ENCODE data around the gene VRK2.
"Not testable (repeated sequence)": the region's sequence is repeated elsewhere in the genome, so short reads cannot be mapped to it uniquely, and the experiment has no call there.

VRK2 gene

GRCh38 chr2:58067001-58067400 lies 20.4 kb downstream of the VRK2 start:
- H3K4me3 ChIP-seq (ENCODE audit: low read length), result no peak overlapping the region
- TF ChIP-seq ZNF274 (IDR thresholded peaks at IDR 0.05; ENCODE audit: low read depth, low read length), result no peak

- TF ChIP-seq ZNF274 (IDR thresholded peaks at IDR 0.05; ENCODE audit: low read depth, low read length), result no peak
- no peak overlapping the region for H3K4me3 ChIP-seq (ENCODE audit: low read length)
These were observed 24.2 kb downstream of the VRK2 start for GRCh38 chr2:58070765-58071164.

- H3K4me3 ChIP-seq (ENCODE audit: low read length), result no peak overlapping the region
- no peak for TF ChIP-seq ZNF274 (IDR thresholded peaks at IDR 0.05; ENCODE audit: low read depth, low read length)
These were observed 25.5 kb downstream of the VRK2 start for GRCh38 chr2:58072102-58072501.

- H3K4me3 ChIP-seq (ENCODE audit: low read length), result no peak overlapping the region
- TF ChIP-seq ZNF274 (IDR thresholded peaks at IDR 0.05; ENCODE audit: low read depth, low read length), result no peak
These were observed 26.4 kb downstream of the VRK2 start for GRCh38 chr2:58073008-58073407.

- no peak overlapping the region for H3K4me3 ChIP-seq (ENCODE audit: low read length)
- TF ChIP-seq ZNF274 (IDR thresholded peaks at IDR 0.05; ENCODE audit: low read depth, low read length), result no peak
These were observed 27.1 kb downstream of the VRK2 start for GRCh38 chr2:58073751-58074150.

- H3K4me3 ChIP-seq (ENCODE audit: low read length), result no peak overlapping the region
- no peak for TF ChIP-seq ZNF274 (IDR thresholded peaks at IDR 0.05; ENCODE audit: low read depth, low read length)
These were observed 34.4 kb downstream of the VRK2 start for GRCh38 chr2:58081000-58081399.

- H3K4me3 ChIP-seq (ENCODE audit: low read length), result no peak overlapping the region
- no peak for TF ChIP-seq ZNF274 (IDR thresholded peaks at IDR 0.05; ENCODE audit: low read depth, low read length)
These were observed 42.5 kb downstream of the VRK2 start for GRCh38 chr2:58089081-58089480.

GRCh38 chr2:58092772-58093171 lies 46.2 kb downstream of the VRK2 start:
- H3K4me3 ChIP-seq (ENCODE audit: low read length), result not testable (repeated sequence)

GRCh38 chr2:58097025-58097424 lies 50.4 kb downstream of the VRK2 start:
- H3K4me3 ChIP-seq (ENCODE audit: low read length), result no peak overlapping the region
- TF ChIP-seq ZNF274 (IDR thresholded peaks at IDR 0.05; ENCODE audit: low read depth, low read length), result no peak

GRCh38 chr2:58098254-58099095 lies 51.9 kb downstream of the VRK2 start:
- TF ChIP-seq ZNF274 (IDR thresholded peaks at IDR 0.05; ENCODE audit: low read depth, low read length), result no peak
- no peak overlapping the region for H3K4me3 ChIP-seq (ENCODE audit: low read length)

- H3K4me3 ChIP-seq (ENCODE audit: low read length), result no peak overlapping the region
- no peak for TF ChIP-seq ZNF274 (IDR thresholded peaks at IDR 0.05; ENCODE audit: low read depth, low read length)
These were observed 52.6 kb downstream of the VRK2 start for GRCh38 chr2:58099096-58099769.

GRCh38 chr2:58101500-58101899 lies 54.9 kb downstream of the VRK2 start:
- H3K4me3 ChIP-seq (ENCODE audit: low read length), result no peak overlapping the region
- TF ChIP-seq ZNF274 (IDR thresholded peaks at IDR 0.05; ENCODE audit: low read depth, low read length), result no peak

- no peak overlapping the region for H3K4me3 ChIP-seq (ENCODE audit: low read length)
- TF ChIP-seq ZNF274 (IDR thresholded peaks at IDR 0.05; ENCODE audit: low read depth, low read length), result no peak
These were observed 60.3 kb downstream of the VRK2 start for GRCh38 chr2:58106896-58107295.

GRCh38 chr2:58107803-58108710 lies 61.5 kb downstream of the VRK2 start:
- H3K4me3 ChIP-seq (ENCODE audit: low read length), result no peak overlapping the region
- TF ChIP-seq ZNF274 (IDR thresholded peaks at IDR 0.05; ENCODE audit: low read depth, low read length), result no peak
